ENCODE data around the gene SLC7A6OS.

SLC7A6OS gene

GRCh38 chr16:68349838-68350410, 39.2 kb upstream of the SLC7A6OS start:
- no peak for DNase-seq (ENCODE audit: low read depth in 1 of 2, low spot score in 1 of 2)
- Histone ChIP-seq H3K4me3 (replicated peaks; ENCODE audit: insufficient read depth, low read length) (no peak overlapping the region), H3K27me3 (ENCODE audit: insufficient read depth, poor library complexity, severe bottlenecking) (no peaks in the 10 kb centered on the region), H3K27ac (replicated peaks) (no peak overlapping the region)
- no peak for TF ChIP-seq POLR2AphosphoS5 (IDR thresholded peaks at IDR 0.05; ENCODE audit: low read depth)
- TF ChIP-seq SPI1 (IDR thresholded peaks at IDR 0.05; ENCODE audit: borderline replicate concordance, low read depth): no peak
- no peak for TF ChIP-seq CTCF (IDR thresholded peaks at IDR 0.05; ENCODE audit: insufficient read depth, low read length)
- TF ChIP-seq REST (IDR thresholded peaks at IDR 0.05; ENCODE audit: insufficient replicate concordance, low read depth): no peak
- TF ChIP-seq GABPA (IDR thresholded peaks at IDR 0.05; ENCODE audit: low read depth): no peak

- Histone ChIP-seq H3K27ac (replicated peaks) (no peak overlapping the region), H3K27me3 (ENCODE audit: insufficient read depth, poor library complexity, severe bottlenecking) (no peaks in the 10 kb centered on the region), H3K4me3 (replicated peaks; ENCODE audit: insufficient read depth, low read length) (no peak overlapping the region)
- TF ChIP-seq SPI1 (IDR thresholded peaks at IDR 0.05; ENCODE audit: borderline replicate concordance, low read depth) (no peak), POLR2AphosphoS5 (IDR thresholded peaks at IDR 0.05; ENCODE audit: low read depth) (no peak), GABPA (IDR thresholded peaks at IDR 0.05; ENCODE audit: low read depth) (no peak), CTCF (IDR thresholded peaks at IDR 0.05; ENCODE audit: insufficient read depth, low read length) (no peak), REST (IDR thresholded peaks at IDR 0.05; ENCODE audit: insufficient replicate concordance, low read depth) (no peak)
- DNase-seq (ENCODE audit: low read depth in 1 of 2, low spot score in 1 of 2): no peak
Measured at GRCh38 chr16:68348639-68349445, 38.1 kb upstream of the SLC7A6OS start.

DNA sequence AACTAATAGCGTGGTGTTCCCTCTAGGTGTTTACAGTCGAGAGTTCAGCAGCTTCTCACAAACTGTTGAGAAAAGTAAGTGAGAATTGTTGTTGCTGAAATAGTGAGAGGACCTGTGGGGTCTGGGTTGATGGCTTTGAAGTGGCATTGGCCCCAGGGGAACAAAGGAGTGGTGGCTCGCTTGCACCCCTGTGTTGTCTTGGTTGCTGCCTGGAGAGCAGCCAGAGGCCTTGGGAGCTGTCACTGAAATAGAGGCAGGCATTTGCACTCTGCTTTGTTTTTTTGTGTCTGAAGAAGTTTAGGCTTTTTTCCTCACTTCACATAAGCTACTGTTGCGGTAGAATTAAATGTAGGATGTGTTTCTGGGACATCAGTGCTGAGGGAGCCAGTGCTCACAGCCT, 36.9 kb upstream of the SLC7A6OS start:
- TF ChIP-seq REST (IDR thresholded peaks at IDR 0.05; ENCODE audit: insufficient replicate concordance, low read depth): no peak
- TF ChIP-seq CTCF (IDR thresholded peaks at IDR 0.05; ENCODE audit: insufficient read depth, low read length): no peak
- TF ChIP-seq GABPA (IDR thresholded peaks at IDR 0.05; ENCODE audit: low read depth): no peak
- TF ChIP-seq POLR2AphosphoS5 (IDR thresholded peaks at IDR 0.05; ENCODE audit: low read depth): no peak
- TF ChIP-seq SPI1 (IDR thresholded peaks at IDR 0.05; ENCODE audit: borderline replicate concordance, low read depth): no peak
- H3K4me3 ChIP-seq (replicated peaks; ENCODE audit: insufficient read depth, low read length): no peak overlapping the region
- DNase-seq (ENCODE audit: low read depth in 1 of 2, low spot score in 1 of 2): no peak
- H3K27me3 ChIP-seq (ENCODE audit: insufficient read depth, poor library complexity, severe bottlenecking): no peaks in the 10 kb centered on the region
- H3K27ac ChIP-seq (replicated peaks): no peak overlapping the region
